HG02884 (cell line): ENCODE measurements around the gene PDCD4.

Source experiments
- ATAC-seq: cut with Tn5 transposase; IDR thresholded peaks from one replicate; pipeline ENCODE4 v1.9.1; 2021; ENCODE audit warnings: mild to moderate bottlenecking, moderate library complexity; ENCODE audit not compliant: unreplicated experiment

PDCD4 gene

DNA sequence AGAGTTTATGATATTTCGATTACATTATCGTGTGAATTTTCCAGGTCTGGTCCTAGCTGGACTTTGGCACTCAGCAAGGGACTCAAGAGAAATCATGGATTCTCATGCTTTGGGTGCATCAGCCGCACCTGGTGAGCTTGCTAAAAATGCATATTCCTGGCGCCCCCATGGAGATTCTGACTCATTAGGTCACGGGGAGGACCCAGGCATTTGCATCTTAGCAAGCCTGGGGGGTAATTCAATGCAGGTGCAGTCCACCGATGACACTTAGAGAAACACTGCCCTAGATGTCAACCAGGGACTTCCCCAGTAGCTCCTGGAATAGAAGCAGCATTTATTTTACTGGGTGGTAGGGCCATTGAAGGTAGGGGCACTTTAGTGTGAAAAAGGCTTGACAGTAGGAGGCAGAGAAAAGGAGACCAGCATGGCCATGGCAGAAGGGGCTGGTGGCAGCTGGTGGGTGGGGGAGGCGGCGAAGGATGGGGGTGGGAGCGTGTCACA, 29.9 kb upstream of the PDCD4 start:
- peak; percentile 72 for ATAC-seq

DNA sequence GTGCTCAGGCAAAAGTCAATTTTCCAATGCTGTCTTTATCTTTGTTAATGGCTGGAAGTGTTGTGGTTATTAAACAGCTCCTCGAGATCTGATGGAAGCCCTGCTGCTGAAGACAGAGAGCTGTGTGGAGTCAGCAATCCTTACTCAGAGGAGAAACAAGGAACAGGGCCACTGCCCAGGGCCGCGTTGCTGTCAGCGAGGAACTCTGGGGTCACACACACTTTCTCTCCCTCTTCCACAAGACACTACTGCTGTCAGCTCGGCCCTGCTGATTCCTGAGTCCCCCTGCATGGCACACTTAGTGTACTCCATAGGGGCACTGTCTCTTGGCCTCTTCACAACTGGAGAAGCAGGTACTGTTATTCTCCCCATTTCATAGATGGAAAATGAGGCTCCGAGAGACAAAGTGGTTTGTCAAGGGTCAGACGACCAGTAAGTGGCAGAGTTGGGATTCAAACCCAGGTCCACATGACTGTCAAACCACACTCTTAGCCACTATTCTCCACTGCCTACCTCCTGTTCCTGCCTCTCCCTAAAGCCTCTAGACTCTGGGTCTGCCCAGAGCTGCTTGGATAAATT, 29.3 kb upstream of the PDCD4 start:
- no peak for ATAC-seq

DNA sequence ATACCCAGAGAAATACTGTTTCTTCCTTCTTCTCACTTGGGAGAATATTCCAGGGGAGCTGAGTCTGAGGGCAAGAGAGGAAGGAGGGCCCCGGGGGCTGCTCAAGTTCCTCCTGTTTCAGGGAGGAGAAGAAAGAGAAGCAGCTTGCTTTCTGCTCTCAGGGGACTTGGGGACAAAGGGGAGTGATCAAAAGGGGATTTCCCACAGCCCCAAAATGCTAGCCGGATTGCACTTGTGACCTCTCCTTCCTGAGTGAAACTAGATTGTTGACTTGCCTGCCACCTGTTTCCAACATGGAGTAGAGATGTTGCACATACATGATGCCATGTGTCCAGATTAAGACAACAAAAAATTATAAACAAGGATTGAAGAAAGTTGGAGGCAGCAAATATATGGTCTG, 28.7 kb upstream of the PDCD4 start:
- peak; percentile 66 for ATAC-seq

GRCh38 chr10:110843796-110844616, 27.7 kb upstream of the PDCD4 start:
- no peak for ATAC-seq

DNA sequence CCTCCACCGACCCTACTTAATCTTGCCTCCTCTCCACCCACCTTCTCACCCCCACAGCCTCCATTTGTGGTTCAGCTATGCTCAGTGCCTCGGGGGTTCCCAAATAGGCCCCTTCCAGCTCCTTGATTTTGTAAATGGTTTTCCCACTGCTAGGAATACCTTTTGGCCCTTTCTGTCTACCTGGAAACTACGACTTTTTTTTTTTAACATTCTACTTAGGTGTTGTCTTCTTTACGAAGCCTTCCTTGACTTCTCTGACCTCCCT, 27.2 kb upstream of the PDCD4 start:
- no peak for ATAC-seq

GRCh38 chr10:110845192-110845755, 26.5 kb upstream of the PDCD4 start:
- no peak for ATAC-seq

- ATAC-seq: no peak
Measured at GRCh38 chr10:110845756-110846620, 25.7 kb upstream of the PDCD4 start.

GRCh38 chr10:110847374-110847773, 24.4 kb upstream of the PDCD4 start:
- ATAC-seq: no peak

- no peak for ATAC-seq
Measured at GRCh38 chr10:110848106-110848505, 23.6 kb upstream of the PDCD4 start.

- no peak for ATAC-seq
Measured at GRCh38 chr10:110850099-110850498, 21.6 kb upstream of the PDCD4 start.

DNA sequence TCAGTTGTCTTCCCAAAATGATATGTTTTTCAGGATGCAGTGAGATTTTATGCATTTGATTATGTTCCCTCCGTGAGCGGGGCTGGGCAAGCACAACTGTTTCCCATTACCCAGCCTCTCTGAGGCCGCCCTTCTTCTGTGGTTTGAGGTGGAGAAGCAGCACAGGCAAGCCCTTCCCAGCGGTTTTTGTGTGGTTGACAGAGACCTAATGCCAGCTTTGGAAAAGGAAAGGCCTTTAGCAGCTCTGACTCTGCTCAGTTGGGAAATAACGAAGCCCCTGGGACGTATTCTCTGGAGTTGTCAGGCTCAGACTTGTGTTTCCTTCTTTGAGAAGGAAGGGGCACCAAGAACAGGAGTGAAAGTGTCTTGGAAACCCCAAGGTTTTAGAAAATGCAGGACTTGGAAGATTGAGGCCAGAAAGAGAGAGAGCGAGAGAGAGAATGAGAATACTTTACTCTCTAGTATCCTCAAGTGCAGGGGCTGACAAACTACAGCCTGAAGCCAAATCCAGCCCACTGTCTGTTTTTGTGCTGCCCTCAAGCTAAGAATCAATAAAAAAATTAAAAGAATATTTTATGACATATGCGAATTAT, 20.6 kb upstream of the PDCD4 start:
- no peak for ATAC-seq

DNA sequence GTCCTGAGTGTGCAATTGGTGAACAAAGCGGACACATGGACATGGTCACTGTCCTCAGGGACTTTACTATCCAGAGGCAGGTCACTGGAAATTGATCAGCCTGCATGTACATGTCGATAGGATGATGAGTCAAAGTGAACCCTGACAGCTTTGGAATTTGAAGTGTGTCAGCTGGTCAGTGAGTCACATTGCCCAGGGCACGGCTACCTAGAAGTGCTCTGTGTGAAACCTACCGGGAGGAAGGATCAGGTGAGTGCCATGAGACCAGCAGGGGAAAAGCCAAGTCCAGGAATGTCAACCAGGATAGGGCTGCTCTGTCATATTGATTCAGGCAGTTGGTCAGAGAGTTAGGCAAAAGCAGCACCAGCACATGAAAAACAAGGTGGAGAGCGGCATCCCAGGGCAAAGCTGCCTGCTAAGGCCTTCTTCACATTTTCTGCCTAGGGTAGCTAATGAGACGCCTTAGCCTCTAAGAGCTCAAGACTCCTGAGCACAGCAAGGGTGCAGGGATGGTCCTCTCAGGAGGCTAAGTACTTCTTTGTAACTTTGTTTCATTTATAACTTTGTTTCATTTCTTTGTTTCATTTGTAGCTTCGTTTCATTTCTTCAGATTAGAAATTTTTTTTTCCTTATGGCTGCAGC, 19.4 kb upstream of the PDCD4 start:
- no peak for ATAC-seq

- no peak for ATAC-seq
Measured at GRCh38 chr10:110852947-110853346, 18.8 kb upstream of the PDCD4 start.

- no peak for ATAC-seq
Measured at GRCh38 chr10:110853921-110854605, 17.7 kb upstream of the PDCD4 start.

DNA sequence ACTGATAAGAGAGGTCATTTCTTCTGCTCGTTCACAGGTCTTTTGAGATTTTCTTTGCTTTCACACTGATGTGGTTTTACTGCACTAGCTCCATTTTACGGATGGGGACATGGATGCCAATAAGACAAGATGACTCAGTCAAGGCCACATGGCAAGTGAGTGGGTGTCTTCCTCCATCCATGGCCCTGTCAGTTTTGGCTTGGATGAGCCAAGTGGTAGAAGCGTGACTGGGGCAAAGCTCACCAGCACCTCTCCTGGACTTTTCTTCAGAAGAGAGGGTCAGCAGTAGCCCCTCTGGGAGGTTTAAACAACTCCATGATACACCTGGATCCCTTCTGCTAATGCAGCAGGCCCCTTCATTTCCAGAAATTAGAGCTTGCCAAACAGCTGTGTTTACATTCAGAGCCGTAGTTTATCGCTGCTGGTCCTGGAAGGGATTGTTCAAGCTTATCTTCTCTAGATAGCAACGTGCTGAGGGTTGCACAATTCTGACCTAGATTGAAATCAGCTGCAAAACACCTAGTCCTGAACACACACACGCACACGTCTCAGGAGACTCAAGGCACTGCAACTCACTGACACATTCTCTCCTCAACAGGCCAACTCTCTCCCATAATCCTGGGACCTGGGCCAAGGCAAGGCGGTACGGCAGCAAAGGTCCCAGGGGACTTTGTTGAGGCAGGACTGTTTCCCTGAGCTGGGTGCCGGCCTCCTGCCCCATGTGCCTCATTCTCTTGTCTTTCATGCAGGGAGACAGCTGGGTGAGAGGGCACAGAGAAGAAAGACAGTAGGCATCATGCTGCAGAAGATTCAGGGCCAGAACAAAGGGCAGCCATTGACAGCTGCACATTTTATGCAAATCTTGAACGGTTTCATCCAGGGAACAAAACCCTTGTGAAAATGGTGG, 14.2 kb upstream of the PDCD4 start:
- no peak for ATAC-seq

DNA sequence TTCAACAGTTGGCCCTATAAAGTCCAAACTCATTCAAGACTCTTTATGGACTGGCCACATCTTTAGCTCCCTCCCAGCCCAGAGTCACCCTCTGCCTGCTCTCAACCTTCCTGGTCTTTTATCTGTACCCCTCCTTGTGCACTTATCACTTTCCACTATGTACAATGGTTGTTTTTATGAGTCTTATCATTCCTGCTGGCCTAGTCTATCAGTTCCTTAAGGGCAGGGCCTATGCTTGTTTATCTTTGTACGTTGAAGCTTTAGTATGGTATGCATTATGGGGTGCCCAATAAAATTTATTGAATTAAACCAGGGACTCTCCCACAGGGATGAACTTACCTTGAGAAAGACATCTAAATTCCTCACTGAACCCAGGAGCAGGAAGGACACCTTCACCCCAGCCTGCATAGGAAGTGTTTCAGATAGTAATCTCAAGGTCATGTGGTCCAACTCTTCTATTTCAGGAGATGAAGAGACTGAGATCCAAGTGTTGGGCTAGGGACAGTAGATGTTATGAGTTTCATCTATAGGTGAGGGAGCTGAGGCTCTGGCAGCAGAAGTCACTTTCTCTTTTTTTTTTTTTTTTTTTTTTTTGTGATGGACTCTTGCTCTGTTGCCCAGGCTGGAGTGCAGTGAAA, 13.3 kb upstream of the PDCD4 start:
- no peak for ATAC-seq

DNA sequence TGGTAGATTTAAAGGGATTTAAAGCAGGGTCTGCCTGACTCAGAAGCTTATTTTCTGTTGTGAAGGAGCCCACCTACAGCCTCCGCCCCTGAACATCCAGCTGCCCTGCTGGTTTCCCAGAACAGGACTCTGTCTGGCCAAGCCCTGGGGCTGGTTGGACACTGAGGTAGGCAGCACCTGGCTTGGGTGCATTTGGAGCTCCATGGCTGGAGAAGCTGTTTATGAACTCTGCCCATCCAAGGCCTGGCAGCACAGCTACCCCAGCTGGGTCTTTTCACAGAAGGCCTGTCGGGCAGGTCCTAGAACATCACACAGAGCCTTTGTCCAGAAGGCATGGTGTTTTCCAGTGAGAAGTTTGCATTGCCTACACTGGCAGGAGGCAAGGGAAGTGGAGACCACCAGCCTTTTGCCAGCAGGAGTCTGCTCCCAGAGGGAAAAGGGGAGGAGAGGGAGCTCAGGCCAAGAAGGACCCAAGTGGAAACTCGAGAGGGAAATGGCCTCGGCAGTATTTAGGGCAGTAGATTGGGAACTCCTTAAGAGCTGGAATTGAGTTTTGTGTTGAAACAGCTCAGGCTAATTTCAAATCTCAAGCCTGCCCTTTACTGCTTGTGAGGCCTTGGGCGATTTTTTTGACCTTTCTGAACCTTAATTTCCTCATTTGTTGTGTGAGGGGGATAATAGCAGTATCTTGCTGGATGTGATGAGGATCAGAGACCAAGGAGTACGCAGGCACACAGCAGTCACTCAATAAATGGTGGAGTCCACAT, 12.3 kb upstream of the PDCD4 start:
- no peak for ATAC-seq

GRCh38 chr10:110859973-110860376, 11.8 kb upstream of the PDCD4 start:
- no peak for ATAC-seq
